Measurements from ENCODE around the gene MAMDC2.

The MAMDC2 gene

DNA sequence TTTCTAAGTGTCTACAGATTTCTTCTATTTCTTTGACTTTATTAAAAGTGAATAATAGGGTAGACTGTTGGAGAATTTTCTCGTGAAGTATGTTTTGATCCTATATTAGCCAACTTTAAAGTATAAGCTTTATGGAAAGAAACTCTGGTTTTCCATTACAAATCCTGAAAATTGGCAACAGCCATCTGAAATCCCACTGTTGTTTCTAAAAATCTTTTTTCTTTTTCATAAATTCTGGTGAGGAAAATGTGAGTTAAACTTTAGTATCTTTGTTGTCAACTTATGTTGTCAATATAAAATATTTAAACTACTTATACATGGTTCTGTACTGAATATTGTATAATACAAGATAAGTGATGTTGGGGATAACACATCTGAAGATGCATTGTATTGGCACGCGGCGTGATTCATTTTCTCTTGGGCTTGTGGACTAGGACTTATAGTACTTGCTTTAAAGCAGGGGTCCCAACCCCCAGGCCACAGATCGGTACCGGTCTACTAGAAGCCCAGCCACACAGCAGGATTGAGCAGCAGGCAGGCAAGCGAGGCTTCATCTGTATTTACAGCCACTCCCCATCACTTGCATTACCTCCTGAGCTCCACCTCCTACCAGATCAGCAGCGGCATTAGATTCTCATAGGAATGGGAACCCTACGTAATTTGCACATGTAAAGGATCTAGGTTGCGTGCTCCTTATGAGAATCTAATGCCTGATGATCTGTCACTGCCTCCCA, 12.7 kb downstream of the MAMDC2 start:
- Histone ChIP-seq H3K4me1 (ENCODE audit: control insufficient read depth, insufficient read depth, low read length) (no peaks in the 10 kb centered on the region), H3K4me3 (ENCODE audit: low read length) (no peak overlapping the region), H3K27me3 (ENCODE audit: control insufficient read depth, insufficient read depth, low read length) (no peaks in the 10 kb centered on the region), H3K36me3 (ENCODE audit: control insufficient read depth, insufficient read depth, low read length) (no peaks in the 10 kb centered on the region), H3K9me3 (ENCODE audit: control insufficient read depth, low read length) (no peaks in the 10 kb centered on the region), H3K9ac (ENCODE audit: low read length) (no peak overlapping the region)

DNA sequence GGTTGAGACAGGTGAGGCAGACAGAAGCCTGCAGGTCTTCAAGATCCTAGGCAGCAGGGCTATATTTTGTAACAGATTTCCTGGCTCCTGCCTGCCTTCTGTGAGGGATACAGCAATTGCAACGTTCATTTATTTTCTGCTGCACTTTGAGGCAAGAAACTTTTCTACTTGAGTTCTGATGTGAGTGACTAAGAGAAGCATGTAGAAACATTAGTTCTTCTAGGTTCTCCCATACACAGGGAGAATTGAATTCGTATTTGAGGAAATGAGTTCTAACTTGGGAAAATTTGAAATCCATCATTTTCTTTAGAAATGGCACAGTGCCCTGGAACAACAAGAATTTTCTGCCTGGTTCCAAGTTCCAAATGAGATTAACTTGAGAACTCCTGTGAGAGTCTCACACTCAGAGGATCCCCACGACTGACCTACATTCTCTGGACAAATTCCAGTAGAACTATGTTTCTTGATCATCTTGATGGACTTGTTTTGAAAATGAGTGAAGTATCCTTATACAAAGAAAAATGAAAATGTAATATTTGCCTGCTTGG, 15.0 kb downstream of the MAMDC2 start:
- H3K36me3 ChIP-seq (ENCODE audit: control insufficient read depth, insufficient read depth, low read length): no peaks in the 10 kb centered on the region
- no peaks in the 10 kb centered on the region for H3K4me1 ChIP-seq (ENCODE audit: control insufficient read depth, insufficient read depth, low read length)
- no peak overlapping the region for H3K4me3 ChIP-seq (ENCODE audit: low read length)
- no peak overlapping the region for H3K9ac ChIP-seq (ENCODE audit: low read length)
- H3K9me3 ChIP-seq (ENCODE audit: control insufficient read depth, low read length): no peaks in the 10 kb centered on the region
- H3K27me3 ChIP-seq (ENCODE audit: control insufficient read depth, insufficient read depth, low read length): no peaks in the 10 kb centered on the region

DNA sequence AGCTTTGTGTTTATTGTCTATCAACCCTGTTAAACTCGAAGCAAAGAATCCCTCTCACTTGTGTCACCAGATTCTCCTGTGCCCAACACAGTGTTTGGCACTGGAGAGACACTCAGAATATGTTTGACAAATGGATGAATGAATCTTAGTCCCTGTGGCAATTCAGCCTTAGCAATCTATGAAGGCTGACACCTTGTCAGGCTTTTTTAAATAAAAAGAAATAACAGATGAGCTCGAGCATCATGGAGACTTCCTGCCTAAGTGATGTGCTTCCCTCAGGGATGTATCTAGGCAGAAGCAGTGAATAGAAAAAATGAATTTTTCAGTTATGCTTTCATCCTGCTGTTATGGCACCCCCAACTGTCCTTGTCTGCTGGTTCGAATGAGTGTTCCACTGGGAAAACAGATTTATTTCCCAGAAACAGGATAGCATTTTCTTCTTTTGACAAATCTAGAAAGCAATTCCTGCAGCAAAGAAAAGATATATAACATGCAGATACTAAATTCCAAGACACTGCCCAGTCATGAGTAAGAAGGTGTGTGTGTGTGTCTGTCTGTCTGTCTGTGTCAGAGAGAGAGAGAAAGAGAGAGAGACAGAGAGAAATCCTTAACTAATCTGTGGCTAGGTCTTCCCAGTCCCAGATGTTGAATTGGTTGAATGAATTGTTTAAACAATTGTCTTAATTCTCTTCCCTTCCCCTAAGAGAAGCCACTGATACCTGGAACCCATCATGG, 16.7 kb downstream of the MAMDC2 start:
- H3K4me3 ChIP-seq (ENCODE audit: low read length): no peak overlapping the region
- H3K36me3 ChIP-seq (ENCODE audit: control insufficient read depth, insufficient read depth, low read length): no peaks in the 10 kb centered on the region
- H3K9me3 ChIP-seq (ENCODE audit: control insufficient read depth, low read length): no peaks in the 10 kb centered on the region
- no peaks in the 10 kb centered on the region for H3K27me3 ChIP-seq (ENCODE audit: control insufficient read depth, insufficient read depth, low read length)
- H3K9ac ChIP-seq (ENCODE audit: low read length): no peak overlapping the region
- no peaks in the 10 kb centered on the region for H3K4me1 ChIP-seq (ENCODE audit: control insufficient read depth, insufficient read depth, low read length)

DNA sequence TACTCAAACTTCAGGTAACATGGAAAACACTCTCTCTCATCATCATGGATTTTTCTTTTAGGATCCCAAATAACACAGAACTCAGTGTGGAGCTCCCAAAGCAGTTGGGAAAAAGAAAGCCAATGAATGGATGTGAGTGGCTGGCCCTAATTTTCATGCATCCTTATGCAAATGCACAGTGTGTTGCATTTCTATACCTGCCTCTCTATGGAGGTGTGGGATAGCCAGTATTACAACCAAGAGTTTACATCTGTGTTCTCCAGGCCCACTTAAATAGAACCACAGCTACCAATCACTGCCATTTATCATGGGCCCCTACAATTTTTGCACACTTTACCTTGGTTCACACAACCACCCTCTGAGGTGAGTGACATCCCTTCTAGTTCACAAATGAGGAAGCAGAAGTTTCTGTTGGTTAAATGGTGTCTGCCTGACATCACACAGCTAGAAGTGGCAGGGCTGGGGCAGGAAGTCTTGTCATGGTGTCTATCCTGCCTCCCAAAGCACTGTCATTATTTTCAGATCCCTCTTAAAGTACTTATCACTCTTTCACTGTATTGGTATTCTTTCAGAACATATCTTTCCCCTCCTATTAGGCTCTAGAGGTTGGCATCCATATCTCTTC, 17.3 kb downstream of the MAMDC2 start:
- no peaks in the 10 kb centered on the region for H3K9me3 ChIP-seq (ENCODE audit: control insufficient read depth, low read length)
- no peaks in the 10 kb centered on the region for H3K27me3 ChIP-seq (ENCODE audit: control insufficient read depth, insufficient read depth, low read length)
- H3K4me3 ChIP-seq (ENCODE audit: low read length): no peak overlapping the region
- no peaks in the 10 kb centered on the region for H3K36me3 ChIP-seq (ENCODE audit: control insufficient read depth, insufficient read depth, low read length)
- no peaks in the 10 kb centered on the region for H3K4me1 ChIP-seq (ENCODE audit: control insufficient read depth, insufficient read depth, low read length)
- no peak overlapping the region for H3K9ac ChIP-seq (ENCODE audit: low read length)

DNA sequence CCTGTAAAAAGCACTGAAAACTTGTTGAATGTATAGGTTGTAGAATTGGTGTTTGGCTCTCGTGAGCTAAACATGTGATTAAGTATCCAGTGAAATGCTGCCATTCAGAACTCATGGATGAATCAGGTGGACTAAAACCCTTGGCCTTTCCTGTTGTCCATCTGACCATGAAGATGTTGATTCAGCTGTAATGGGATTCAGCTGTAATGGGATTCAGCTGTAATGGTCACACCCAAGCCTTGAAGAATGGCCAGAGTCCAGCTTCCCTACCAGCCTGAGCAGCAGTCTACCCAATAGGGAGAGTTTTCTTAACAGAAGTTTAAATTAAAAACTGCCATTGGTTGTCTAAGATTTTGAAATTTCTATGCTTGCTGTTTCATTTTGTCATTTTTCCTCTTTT, 18.1 kb downstream of the MAMDC2 start:
- no peak overlapping the region for H3K9ac ChIP-seq (ENCODE audit: low read length)
- H3K4me1 ChIP-seq (ENCODE audit: control insufficient read depth, insufficient read depth, low read length): no peaks in the 10 kb centered on the region
- no peaks in the 10 kb centered on the region for H3K9me3 ChIP-seq (ENCODE audit: control insufficient read depth, low read length)
- H3K36me3 ChIP-seq (ENCODE audit: control insufficient read depth, insufficient read depth, low read length): no peaks in the 10 kb centered on the region
- H3K27me3 ChIP-seq (ENCODE audit: control insufficient read depth, insufficient read depth, low read length): no peaks in the 10 kb centered on the region
- no peak overlapping the region for H3K4me3 ChIP-seq (ENCODE audit: low read length)

DNA sequence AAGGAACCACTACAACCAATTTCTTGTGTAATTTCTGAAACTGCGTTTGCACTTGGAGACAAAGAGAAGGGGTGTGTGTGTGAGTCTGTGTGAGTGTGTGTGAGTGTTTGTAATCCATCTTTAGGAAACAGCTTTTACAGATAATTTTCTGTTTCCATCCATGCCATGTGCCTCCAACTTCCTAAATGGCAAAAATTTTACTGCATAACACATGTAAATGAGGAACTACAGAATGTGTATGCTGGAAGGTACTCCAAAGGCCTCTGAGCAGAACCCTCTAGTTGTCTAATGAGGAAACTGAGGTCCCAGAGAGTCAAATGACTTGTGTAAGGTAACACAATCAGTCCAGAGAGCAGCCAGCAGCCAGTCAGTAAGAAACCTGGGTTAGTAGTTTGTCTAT, 20.8 kb downstream of the MAMDC2 start:
- Histone ChIP-seq H3K4me1 (ENCODE audit: control insufficient read depth, insufficient read depth, low read length) (no peaks in the 10 kb centered on the region), H3K36me3 (ENCODE audit: control insufficient read depth, insufficient read depth, low read length) (no peaks in the 10 kb centered on the region), H3K4me3 (ENCODE audit: low read length) (no peak overlapping the region), H3K9me3 (ENCODE audit: control insufficient read depth, low read length) (no peaks in the 10 kb centered on the region), H3K27me3 (ENCODE audit: control insufficient read depth, insufficient read depth, low read length) (no peaks in the 10 kb centered on the region), H3K9ac (ENCODE audit: low read length) (no peak overlapping the region)

DNA sequence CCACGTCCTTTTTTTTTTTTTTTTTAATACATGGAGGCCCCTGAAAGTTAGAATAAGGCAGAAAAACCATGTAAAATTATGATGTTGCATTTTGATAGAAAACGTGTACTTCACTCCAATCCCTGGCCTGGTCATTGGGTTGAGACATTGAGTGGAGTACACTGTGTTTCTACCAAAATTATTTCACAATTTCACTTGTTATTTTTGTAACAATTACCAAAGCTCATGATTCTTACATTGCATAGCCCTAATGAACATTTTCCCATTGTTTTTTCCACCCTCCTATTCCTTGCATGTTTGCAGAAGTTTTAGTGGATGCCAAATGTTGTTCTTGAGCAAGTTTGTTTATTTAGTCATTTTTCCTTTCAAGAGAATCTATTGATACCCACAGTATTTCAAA, 21.9 kb downstream of the MAMDC2 start:
- no peak overlapping the region for H3K9ac ChIP-seq (ENCODE audit: low read length)
- H3K27me3 ChIP-seq (ENCODE audit: control insufficient read depth, insufficient read depth, low read length): no peaks in the 10 kb centered on the region
- H3K4me3 ChIP-seq (ENCODE audit: low read length): no peak overlapping the region
- H3K9me3 ChIP-seq (ENCODE audit: control insufficient read depth, low read length): no peaks in the 10 kb centered on the region
- no peaks in the 10 kb centered on the region for H3K4me1 ChIP-seq (ENCODE audit: control insufficient read depth, insufficient read depth, low read length)
- H3K36me3 ChIP-seq (ENCODE audit: control insufficient read depth, insufficient read depth, low read length): no peaks in the 10 kb centered on the region

DNA sequence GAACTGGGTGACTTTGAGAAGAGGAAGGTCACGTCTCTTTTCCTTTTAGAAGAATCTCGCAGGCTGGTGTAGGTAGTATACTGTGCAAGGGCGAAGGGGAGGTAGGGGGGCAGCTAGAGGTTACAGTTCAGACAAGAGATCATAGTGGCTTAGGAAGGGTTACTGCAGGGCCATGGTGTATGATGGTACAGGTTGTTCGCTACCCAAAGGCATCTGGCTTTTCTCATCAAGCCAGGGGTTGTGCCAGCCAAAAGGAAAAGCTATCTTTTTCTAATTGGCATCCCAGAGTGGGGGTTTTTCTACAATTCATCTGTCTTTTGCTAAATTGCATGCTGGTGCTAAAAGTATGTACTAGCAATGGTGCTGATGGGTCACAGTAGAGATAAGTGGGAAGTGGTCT, 22.8 kb downstream of the MAMDC2 start:
- Histone ChIP-seq H3K36me3 (ENCODE audit: control insufficient read depth, insufficient read depth, low read length) (no peaks in the 10 kb centered on the region), H3K9me3 (ENCODE audit: control insufficient read depth, low read length) (no peaks in the 10 kb centered on the region), H3K9ac (ENCODE audit: low read length) (no peak overlapping the region), H3K4me1 (ENCODE audit: control insufficient read depth, insufficient read depth, low read length) (no peaks in the 10 kb centered on the region), H3K27me3 (ENCODE audit: control insufficient read depth, insufficient read depth, low read length) (no peaks in the 10 kb centered on the region), H3K4me3 (ENCODE audit: low read length) (no peak overlapping the region)

DNA sequence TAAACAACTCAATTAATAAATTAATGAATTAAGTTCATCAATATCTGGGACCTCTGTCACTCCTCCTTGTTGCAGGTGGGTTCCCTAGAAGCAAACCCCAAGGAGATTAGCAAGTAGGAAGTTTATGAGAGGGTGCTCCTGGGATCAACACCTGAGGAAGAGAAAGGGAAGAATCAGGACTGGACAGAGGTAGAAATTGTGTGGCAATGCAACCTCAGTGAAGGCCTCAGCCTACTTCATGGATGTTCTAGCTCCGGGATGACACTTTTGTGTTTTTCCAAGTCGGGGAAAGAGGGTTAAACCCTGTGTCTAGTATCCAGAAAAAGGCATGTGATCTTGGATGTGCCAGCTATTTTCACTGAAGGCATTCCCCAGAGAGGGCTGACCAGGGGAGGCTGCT, 23.2 kb downstream of the MAMDC2 start:
- no peak overlapping the region for H3K4me3 ChIP-seq (ENCODE audit: low read length)
- H3K27me3 ChIP-seq (ENCODE audit: control insufficient read depth, insufficient read depth, low read length): no peaks in the 10 kb centered on the region
- H3K4me1 ChIP-seq (ENCODE audit: control insufficient read depth, insufficient read depth, low read length): no peaks in the 10 kb centered on the region
- no peak overlapping the region for H3K9ac ChIP-seq (ENCODE audit: low read length)
- H3K9me3 ChIP-seq (ENCODE audit: control insufficient read depth, low read length): no peaks in the 10 kb centered on the region
- H3K36me3 ChIP-seq (ENCODE audit: control insufficient read depth, insufficient read depth, low read length): no peaks in the 10 kb centered on the region

DNA sequence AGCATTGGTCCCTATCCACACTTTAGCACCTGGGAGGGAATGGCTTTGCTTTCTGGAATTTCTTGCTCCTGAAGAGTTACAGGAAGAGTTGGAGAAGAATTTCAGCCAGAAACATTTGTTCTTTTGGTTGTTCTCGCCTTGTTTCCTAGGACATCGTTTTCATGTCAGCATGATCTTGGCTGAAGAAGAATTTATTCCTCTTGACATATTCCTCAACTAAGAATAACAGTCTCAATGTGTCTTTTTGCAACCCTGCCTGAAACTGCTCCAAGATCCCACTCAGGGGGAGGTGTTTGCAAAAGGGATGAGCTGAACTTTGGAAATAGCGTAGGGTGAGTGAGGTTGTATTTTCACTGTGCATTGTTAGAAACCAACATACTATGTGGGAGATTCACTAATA, 26.1 kb downstream of the MAMDC2 start:
- no peaks in the 10 kb centered on the region for H3K4me1 ChIP-seq (ENCODE audit: control insufficient read depth, insufficient read depth, low read length)
- no peak overlapping the region for H3K4me3 ChIP-seq (ENCODE audit: low read length)

DNA sequence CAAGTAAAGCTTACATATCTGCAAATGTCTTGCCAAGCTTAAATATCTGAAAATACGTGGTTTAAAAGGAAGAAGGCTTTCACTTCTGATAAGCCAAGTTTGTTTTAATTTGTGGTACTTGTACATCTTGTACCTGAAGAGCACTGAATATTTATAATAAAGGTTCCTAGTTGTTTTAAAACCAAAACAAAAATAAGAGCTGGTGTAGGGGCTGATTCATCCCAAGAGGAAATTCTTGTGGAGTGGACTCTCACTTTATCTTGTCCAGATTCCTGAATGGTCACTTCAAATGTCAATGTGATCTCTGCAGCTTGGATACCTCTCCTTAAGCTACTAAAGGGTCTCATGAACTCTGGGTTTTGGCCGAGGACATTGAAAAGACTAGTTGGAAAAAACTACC, 29.5 kb downstream of the MAMDC2 start:
- H3K4me3 ChIP-seq (ENCODE audit: low read length): no peak overlapping the region
- H3K4me1 ChIP-seq (ENCODE audit: control insufficient read depth, insufficient read depth, low read length): no peaks in the 10 kb centered on the region
- H3K9me3 ChIP-seq (ENCODE audit: control insufficient read depth, low read length): no peaks in the 10 kb centered on the region
- no peaks in the 10 kb centered on the region for H3K36me3 ChIP-seq (ENCODE audit: control insufficient read depth, insufficient read depth, low read length)
- no peaks in the 10 kb centered on the region for H3K27me3 ChIP-seq (ENCODE audit: control insufficient read depth, insufficient read depth, low read length)
- no peak overlapping the region for H3K9ac ChIP-seq (ENCODE audit: low read length)

More for the DNA sequence above, 26.1 kb downstream of the MAMDC2 start:
- Histone ChIP-seq H3K9ac (ENCODE audit: low read length) (no peak overlapping the region), H3K27me3 (ENCODE audit: control insufficient read depth, insufficient read depth, low read length) (no peaks in the 10 kb centered on the region), H3K36me3 (ENCODE audit: control insufficient read depth, insufficient read depth, low read length) (no peaks in the 10 kb centered on the region), H3K9me3 (ENCODE audit: control insufficient read depth, low read length) (no peaks in the 10 kb centered on the region)

DNA sequence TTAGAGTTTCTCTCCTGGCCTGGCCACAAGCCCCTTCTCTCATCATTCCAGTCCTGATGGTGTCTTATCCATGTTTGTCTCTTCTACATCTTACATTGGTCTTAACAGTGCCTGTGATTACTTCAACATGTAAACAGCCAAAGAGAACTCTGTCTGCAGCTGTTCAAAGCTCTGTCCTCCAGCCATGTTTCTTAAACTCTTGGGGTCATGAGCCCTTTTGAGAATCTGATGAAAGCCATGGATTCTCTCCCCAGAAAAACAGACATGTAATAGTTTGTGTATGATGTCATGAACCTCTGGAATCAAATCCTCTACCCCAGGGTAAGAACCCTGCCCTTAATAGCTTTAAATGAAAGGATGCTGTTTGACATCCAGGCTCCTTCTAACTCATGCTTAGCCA, 30.1 kb downstream of the MAMDC2 start:
- H3K9ac ChIP-seq (ENCODE audit: low read length): no peak overlapping the region
- H3K9me3 ChIP-seq (ENCODE audit: control insufficient read depth, low read length): no peaks in the 10 kb centered on the region
- no peak overlapping the region for H3K4me3 ChIP-seq (ENCODE audit: low read length)
- no peaks in the 10 kb centered on the region for H3K4me1 ChIP-seq (ENCODE audit: control insufficient read depth, insufficient read depth, low read length)
- no peaks in the 10 kb centered on the region for H3K36me3 ChIP-seq (ENCODE audit: control insufficient read depth, insufficient read depth, low read length)
- no peaks in the 10 kb centered on the region for H3K27me3 ChIP-seq (ENCODE audit: control insufficient read depth, insufficient read depth, low read length)
